Psoas muscle (tissue), 8 donors: ENCODE results near the gene CHST7. TPM values are rescaled to one million over a fixed set of nuclear protein-coding genes. Genes with fewer than 3 reads are reported as not detected.
A peak's percentile ranks its signal among the peaks of the same experiment; 100 is the strongest.

Experiments
- ATAC-seq, 4 donors: fragments of 200-7000 bp; cut with Tn5 transposase; one replicate each; pipeline ENCODE4 v1.9.1; 2020; ENCODE audit warnings: moderate library complexity in 3 of 4, mild to moderate bottlenecking in 2 of 4
- DNase-seq, 2 donors: peaks; one replicate each; pipeline ENCODE4 v3.0.0-alpha.2; 2020
- H3K27ac ChIP-seq: fragments of 200-600 bp; one replicate; pipeline ENCODE4 v1.8.0; 2022
- H3K27me3 ChIP-seq, 3 donors: fragments of 200-600 bp in 1 of 3; one replicate each; pipeline versions ENCODE4 v1.6.1 to v1.8.0; 2013 to 2022; ENCODE audit warnings: low read length in 2 of 3, mild to moderate bottlenecking in 2 of 3, moderate library complexity in 1 of 3; ENCODE audit not compliant: insufficient read depth in 3 of 3
- H3K36me3 ChIP-seq, 2 donors: fragments of 200-600 bp in 1 of 2; one replicate each; pipeline versions ENCODE4 v1.6.1 to v1.8.0; 2013 to 2022; ENCODE audit warnings: low read depth in 1 of 2, mild to moderate bottlenecking in 1 of 2, moderate library complexity in 1 of 2; ENCODE audit not compliant: insufficient read depth in 1 of 2
- H3K4me1 ChIP-seq: fragments of 200-600 bp; one replicate; pipeline ENCODE4 v1.8.0; 2022
- H3K4me3 ChIP-seq: fragments of 200-600 bp; one replicate; pipeline ENCODE4 v1.8.0; 2022; ENCODE audit warnings: mild to moderate bottlenecking
- H3K9me3 ChIP-seq: fragments of 200-600 bp; one replicate; pipeline ENCODE4 v1.8.0; 2022
- WGBS, 3 donors: extraction: QIAGEN DNeasy Blood & Tissue Kit; methylation state at CpG; one replicate each; pipeline versions ENCODE4 v1.1.6 to v1.1.7; 2013; 5-methylcytosine and 5-hydroxymethylcytosine counted together
- intact Hi-C, 2 donors: fragments of 100-400 bp; cut with DNase I; formaldehyde crosslinking; loops; one replicate each; pipeline versions ENCODE4 v1.11.0 to v1.14.2; 2022
- polyA plus RNA-seq, 3 donors: library from polyadenylated mRNA; stranded (reverse); fragments of 200-250 nt; gene quantifications; one replicate each; pipeline ENCODE4 v1.2.3, GENCODE V29; 2013
- total RNA-seq, 4 donors: library from RNA; stranded (reverse); fragmentation: NEBNext Ultra II Directional in 2 of 4; extraction: Animal tissue kit (Norgen Biotek cat#: 25700) in 2 of 4; gene quantifications; one replicate each; pipeline versions ENCODE4 v1.2.1 to v1.2.4, GENCODE V29; 2021 to 2023
- TF ChIP-seq, protein P1 (sequence below): fragments of 200-600 bp; IDR thresholded peaks from one replicate; pipeline ENCODE4 v1.8.0; 2022; ENCODE audit warnings: antibody characterized with exemption
- donor health status: healthy with polysubstance abuse.
- donor health status: DM: no; HTN: no; CAD: no; lungs with moderate emphysema.
- donor health status: Bipolar disorder and iron deficiency.
- donor health status: healthy.
- donor health status: DM: yes; HTN: yes; CAD: no.
- donor health status: DM: no; HTN: no; CAD: no.
- donor health status: DM: no; HTN: no; CAD: no.
- donor health status: DM: yes; HTN: yes; CAD: no.

CHST7 gene
- total and polyA plus RNA-seq, 7 donors, result 1.6 to 9.9 (median 2.1) TPM

DNA sequence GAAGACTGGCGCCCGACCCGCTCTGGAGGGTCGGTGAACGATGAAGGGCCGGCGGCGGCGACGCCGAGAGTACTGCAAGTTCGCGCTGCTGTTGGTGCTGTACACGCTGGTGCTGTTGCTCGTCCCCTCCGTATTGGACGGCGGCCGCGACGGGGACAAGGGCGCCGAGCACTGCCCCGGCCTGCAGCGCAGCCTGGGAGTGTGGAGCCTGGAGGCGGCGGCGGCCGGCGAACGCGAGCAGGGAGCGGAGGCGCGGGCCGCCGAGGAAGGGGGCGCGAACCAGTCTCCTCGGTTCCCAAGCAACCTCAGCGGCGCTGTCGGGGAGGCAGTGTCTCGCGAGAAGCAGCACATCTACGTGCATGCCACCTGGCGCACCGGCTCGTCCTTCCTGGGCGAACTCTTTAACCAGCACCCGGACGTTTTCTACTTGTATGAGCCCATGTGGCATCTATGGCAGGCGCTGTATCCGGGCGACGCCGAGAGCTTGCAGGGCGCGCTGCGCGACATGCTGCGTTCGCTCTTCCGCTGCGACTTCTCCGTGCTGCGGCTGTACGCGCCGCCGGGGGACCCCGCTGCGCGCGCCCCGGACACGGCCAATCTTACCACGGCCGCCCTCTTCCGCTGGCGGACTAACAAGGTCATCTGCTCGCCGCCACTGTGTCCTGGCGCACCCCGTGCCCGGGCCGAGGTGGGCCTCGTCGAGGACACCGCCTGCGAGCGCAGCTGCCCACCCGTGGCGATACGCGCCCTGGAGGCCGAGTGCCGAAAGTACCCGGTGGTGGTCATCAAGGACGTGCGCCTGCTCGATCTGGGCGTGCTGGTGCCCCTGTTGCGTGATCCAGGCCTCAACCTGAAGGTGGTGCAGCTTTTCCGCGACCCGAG lies 568 bp downstream of the CHST7 start:
- ATAC-seq (peak; percentile 29 to 48 (median 41)), DNase-seq (peak; percentile 27 to 64)
- peak overlapping the region; percentile 66 for H3K4me3 ChIP-seq
- TF ChIP-seq, protein P1, sequence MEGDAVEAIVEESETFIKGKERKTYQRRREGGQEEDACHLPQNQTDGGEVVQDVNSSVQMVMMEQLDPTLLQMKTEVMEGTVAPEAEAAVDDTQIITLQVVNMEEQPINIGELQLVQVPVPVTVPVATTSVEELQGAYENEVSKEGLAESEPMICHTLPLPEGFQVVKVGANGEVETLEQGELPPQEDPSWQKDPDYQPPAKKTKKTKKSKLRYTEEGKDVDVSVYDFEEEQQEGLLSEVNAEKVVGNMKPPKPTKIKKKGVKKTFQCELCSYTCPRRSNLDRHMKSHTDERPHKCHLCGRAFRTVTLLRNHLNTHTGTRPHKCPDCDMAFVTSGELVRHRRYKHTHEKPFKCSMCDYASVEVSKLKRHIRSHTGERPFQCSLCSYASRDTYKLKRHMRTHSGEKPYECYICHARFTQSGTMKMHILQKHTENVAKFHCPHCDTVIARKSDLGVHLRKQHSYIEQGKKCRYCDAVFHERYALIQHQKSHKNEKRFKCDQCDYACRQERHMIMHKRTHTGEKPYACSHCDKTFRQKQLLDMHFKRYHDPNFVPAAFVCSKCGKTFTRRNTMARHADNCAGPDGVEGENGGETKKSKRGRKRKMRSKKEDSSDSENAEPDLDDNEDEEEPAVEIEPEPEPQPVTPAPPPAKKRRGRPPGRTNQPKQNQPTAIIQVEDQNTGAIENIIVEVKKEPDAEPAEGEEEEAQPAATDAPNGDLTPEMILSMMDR, result no peak
- H3K9me3 ChIP-seq, result no peaks in the 10 kb centered on the region
- peaks cover 0 to 49% (median 0%) of the 10 kb centered on the region in 3 donors for H3K27me3 ChIP-seq
- 0 to 43% (median 1%) methylated on average over 20 to 107 of the region's 107 CpGs for WGBS, 3 donors
- no peaks in the 10 kb centered on the region for H3K4me1 ChIP-seq
- H3K27ac ChIP-seq, result peak overlapping the region; percentile 46
- intact Hi-C loops, result loop anchor here in 1 of 2 donors (5.0 to 10.0 kb wide), 2 partner anchors 68 to 221 kb away; no protein-coding TSS in a partner anchor
- no peaks in the 10 kb centered on the region for H3K36me3 ChIP-seq

DNA sequence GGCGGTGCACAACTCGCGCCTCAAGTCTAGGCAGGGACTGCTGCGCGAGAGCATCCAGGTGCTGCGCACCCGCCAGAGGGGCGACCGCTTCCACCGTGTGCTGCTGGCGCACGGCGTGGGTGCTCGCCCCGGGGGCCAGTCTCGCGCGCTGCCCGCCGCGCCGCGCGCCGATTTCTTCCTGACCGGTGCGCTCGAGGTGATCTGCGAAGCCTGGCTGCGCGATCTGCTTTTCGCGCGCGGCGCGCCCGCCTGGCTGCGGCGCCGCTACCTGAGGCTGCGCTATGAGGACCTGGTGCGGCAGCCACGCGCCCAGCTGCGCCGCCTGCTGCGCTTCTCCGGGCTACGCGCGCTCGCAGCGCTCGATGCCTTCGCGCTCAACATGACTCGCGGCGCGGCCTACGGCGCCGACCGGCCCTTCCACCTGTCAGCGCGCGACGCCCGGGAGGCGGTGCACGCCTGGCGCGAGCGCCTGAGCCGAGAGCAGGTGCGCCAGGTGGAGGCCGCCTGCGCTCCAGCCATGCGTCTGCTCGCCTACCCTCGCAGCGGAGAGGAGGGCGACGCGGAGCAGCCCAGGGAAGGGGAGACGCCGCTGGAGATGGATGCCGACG lies 1.3 kb downstream of the CHST7 start:
- H3K4me3 ChIP-seq, result peak overlapping the region; percentile 66
- H3K9me3 ChIP-seq, result no peaks in the 10 kb centered on the region
- no peaks in the 10 kb centered on the region for H3K36me3 ChIP-seq
- no peaks in the 10 kb centered on the region for H3K4me1 ChIP-seq
- intact Hi-C loops, result loop anchor here in 1 of 2 donors (5.0 to 10.0 kb wide), 2 partner anchors 67 to 220 kb away; no protein-coding TSS in a partner anchor
- TF ChIP-seq, protein P1, result peak; percentile 5
- peaks cover 0 to 51% (median 0%) of the 10 kb centered on the region in 3 donors for H3K27me3 ChIP-seq
- no peak overlapping the region for H3K27ac ChIP-seq
- peak in 3 of 4 donors; percentile 7 to 33 (median 29) for ATAC-seq
- DNase-seq, result peak in 1 of 2 donors; percentile 17
- WGBS, 3 donors, result 1 to 42% (median 3%) methylated on average over 8 to 90 of the region's 90 CpGs

DNA sequence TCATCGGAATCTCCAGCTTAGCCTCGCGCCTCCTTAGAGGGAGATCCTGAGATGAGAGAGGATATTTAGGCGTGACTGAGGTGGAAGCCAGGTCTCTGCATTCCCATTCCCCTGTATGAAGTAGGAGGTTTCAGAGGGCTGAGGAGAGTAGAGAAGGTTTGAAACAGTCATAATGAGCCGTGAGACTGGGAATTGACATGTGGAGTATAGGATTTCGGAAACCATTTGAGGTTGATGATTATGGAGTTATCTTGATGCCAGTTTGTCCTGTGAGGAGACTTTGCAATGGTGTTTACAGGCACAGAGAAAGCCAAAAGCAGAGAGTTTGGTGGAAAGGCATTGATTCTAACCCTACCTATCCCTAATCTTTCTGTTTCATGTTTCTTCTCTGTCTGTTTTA lies 2.0 kb downstream of the CHST7 start:
- no peaks in the 10 kb centered on the region for H3K36me3 ChIP-seq
- no peak overlapping the region for H3K27ac ChIP-seq
- peak overlapping the region; percentile 66 for H3K4me3 ChIP-seq
- H3K9me3 ChIP-seq, result no peaks in the 10 kb centered on the region
- H3K27me3 ChIP-seq, result peaks cover 0 to 51% (median 0%) of the 10 kb centered on the region in 3 donors
- no peaks in the 10 kb centered on the region for H3K4me1 ChIP-seq
- intact Hi-C loops, result loop anchor here in 1 of 2 donors (10.0 kb wide), 1 partner anchor 219 kb away; no protein-coding TSS in a partner anchor
- 10 to 53% (median 11%) methylated on average over 6 of the region's 6 CpGs for WGBS, 3 donors
- DNase-seq (no peak), ATAC-seq (no peak)
- TF ChIP-seq, protein P1, result no peak

DNA sequence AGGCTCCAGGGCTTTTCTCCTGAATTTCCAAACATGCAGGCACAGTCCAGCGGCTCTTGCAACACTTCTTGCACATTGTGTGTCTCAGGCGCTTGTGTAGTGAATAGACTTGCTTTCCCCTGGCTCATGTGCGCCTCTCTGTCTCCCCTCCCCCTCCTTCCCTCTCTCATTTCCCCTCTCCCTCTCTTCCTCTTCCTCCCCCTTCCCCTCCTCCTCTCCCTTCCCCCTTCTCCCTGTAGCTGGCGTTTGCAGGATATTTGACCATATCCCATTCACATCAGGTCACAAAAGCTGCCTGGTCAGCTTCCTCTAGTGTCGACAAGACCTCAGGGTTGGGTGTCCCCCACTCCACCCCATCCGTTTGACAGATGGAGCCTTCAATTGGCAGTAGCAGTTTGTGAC lies 2.4 kb downstream of the CHST7 start:
- TF ChIP-seq, protein P1, result no peak
- Histone ChIP-seq H3K27ac (no peak overlapping the region), H3K36me3 (no peaks in the 10 kb centered on the region), H3K9me3 (no peaks in the 10 kb centered on the region), H3K4me3 (peak overlapping the region; percentile 66), H3K4me1 (no peaks in the 10 kb centered on the region), H3K27me3 (peaks cover 0 to 51% (median 0%) of the 10 kb centered on the region in 3 donors)
- ATAC-seq, result peak in 2 of 4 donors; percentile 41 to 47
- DNase-seq, result peak; percentile 33 to 59
- WGBS, 3 donors, result 14 to 24% (median 21%) methylated on average over 6 of the region's 6 CpGs
- intact Hi-C loops, result loop anchor here in 1 of 2 donors (10.0 kb wide), 1 partner anchor 219 kb away; no protein-coding TSS in a partner anchor
